ENCODE data around the gene CIAO2A. TPM values are rescaled to one million over a fixed set of nuclear protein-coding genes. Genes with fewer than 3 reads are reported as not detected.

The CIAO2A gene
- total RNA-seq, 1 experiment from 2014 or later = 74.4 TPM

DNA sequence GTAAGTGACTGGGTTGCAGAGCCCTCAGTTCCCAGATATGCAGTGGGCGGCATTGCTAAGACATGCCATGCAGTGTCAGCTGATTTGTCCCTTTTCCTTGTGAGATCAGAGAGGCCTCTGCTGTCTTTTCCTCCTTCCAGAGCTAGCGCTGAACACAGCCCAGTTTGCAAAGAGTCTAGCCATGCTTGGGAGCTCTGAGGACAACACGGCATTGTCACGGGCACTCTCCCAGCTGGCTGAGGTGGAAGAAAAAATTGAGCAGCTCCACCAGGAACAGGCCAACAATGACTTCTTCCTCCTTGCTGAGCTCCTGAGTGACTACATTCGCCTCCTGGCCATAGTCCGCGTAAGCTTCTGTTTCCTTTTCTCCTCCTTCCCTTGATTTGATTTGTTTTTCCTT, 37.9 kb upstream of the CIAO2A start:
- Histone ChIP-seq H3K23me2 (ENCODE audit: insufficient read length, low read depth, low read length, poor library complexity, severe bottlenecking) (no peaks in the 10 kb centered on the region), H4K5ac (ENCODE audit: insufficient read length, low read depth, low read length) (no peak overlapping the region), H3K79me2 (ENCODE audit: insufficient read depth, low read length) (no peaks in the 10 kb centered on the region), H3K4me2 (ENCODE audit: insufficient read depth, insufficient read length, low read length) (no peak overlapping the region), H3K14ac (ENCODE audit: insufficient read depth, low read length) (no peak overlapping the region), H3K27ac (ENCODE audit: insufficient read length, low read depth, low read length) (no peak overlapping the region), H3K27me3 (ENCODE audit: insufficient read depth, low read length) (no peaks in the 10 kb centered on the region), H4K91ac (ENCODE audit: insufficient read length, low read depth, low read length) (no peak overlapping the region), H2BK20ac (ENCODE audit: low read depth, low read length, poor library complexity, severe bottlenecking) (no peak overlapping the region), H2BK12ac (ENCODE audit: insufficient read length, low read depth, low read length) (no peak overlapping the region), H3K79me1 (ENCODE audit: insufficient read depth, low read depth, low read length, poor library complexity, severe bottlenecking) (no peaks in the 10 kb centered on the region), H3K9ac (ENCODE audit: extremely low read depth, insufficient read length, low read length) (no peak overlapping the region), H3K4ac (ENCODE audit: low read depth, low read length) (no peak overlapping the region), H2BK15ac (ENCODE audit: low read depth, low read length) (no peak overlapping the region), H2BK120ac (ENCODE audit: low read depth, low read length, poor library complexity, severe bottlenecking) (no peak overlapping the region), H3K23ac (ENCODE audit: insufficient read length, low read depth, low read length) (no peak overlapping the region), H3K9me3 (ENCODE audit: control insufficient read depth, low read depth, low read length) (no peaks in the 10 kb centered on the region), H4K20me1 (ENCODE audit: control insufficient read depth, insufficient read depth, insufficient read length) (no peaks in the 10 kb centered on the region), H2AK5ac (ENCODE audit: insufficient read length, low read length) (no peak overlapping the region), H4K8ac (replicated peaks; ENCODE audit: insufficient read length, low read depth, low read length) (no peak overlapping the region), H3T11ph (ENCODE audit: low read length) (no peak overlapping the region), H2BK5ac (ENCODE audit: insufficient read length, low read length) (no peak overlapping the region), H3K4me1 (ENCODE audit: insufficient read depth, low read length) (no peaks in the 10 kb centered on the region), H2AFZ (ENCODE audit: low read length) (no peak overlapping the region), H3K18ac (ENCODE audit: insufficient read length, low read depth, low read length) (no peak overlapping the region), H3K56ac (ENCODE audit: insufficient read length, low read depth, low read length) (no peak overlapping the region)
- Mint-ChIP-seq H3K4me3 (no peak overlapping the region), H3K27me3 (ENCODE audit: low read depth) (no peaks in the 10 kb centered on the region), H3K4me1 (no peaks in the 10 kb centered on the region), H3K27ac (no peak overlapping the region), H3K36me3 (ENCODE audit: insufficient read depth in 1 of 3, low read depth in 3 of 3) (peaks cover 20 to 75% (median 66%) of the 10 kb centered on the region in 3 experiments; a peak in 6 of 7 replicates), H3K9me3 (no peaks in the 10 kb centered on the region)
- TF ChIP-seq, protein P1, sequence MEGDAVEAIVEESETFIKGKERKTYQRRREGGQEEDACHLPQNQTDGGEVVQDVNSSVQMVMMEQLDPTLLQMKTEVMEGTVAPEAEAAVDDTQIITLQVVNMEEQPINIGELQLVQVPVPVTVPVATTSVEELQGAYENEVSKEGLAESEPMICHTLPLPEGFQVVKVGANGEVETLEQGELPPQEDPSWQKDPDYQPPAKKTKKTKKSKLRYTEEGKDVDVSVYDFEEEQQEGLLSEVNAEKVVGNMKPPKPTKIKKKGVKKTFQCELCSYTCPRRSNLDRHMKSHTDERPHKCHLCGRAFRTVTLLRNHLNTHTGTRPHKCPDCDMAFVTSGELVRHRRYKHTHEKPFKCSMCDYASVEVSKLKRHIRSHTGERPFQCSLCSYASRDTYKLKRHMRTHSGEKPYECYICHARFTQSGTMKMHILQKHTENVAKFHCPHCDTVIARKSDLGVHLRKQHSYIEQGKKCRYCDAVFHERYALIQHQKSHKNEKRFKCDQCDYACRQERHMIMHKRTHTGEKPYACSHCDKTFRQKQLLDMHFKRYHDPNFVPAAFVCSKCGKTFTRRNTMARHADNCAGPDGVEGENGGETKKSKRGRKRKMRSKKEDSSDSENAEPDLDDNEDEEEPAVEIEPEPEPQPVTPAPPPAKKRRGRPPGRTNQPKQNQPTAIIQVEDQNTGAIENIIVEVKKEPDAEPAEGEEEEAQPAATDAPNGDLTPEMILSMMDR (conservative IDR thresholded peaks at IDR 0.05) = no peak
- DNase-seq = no peak
- WGBS (ENCODE audit: extremely low coverage, insufficient read length, low lambda C conversion rate) = no CpG with 5 or more reads among the region's 7 CpGs

All from H9 (cell line).